K562 (cell line): ENCODE measurements around the gene FOXD2. TPM values are rescaled to one million over a fixed set of nuclear protein-coding genes. Genes with fewer than 3 reads are reported as not detected.

Experiments used
- ATAC-seq: fragments of 200-7000 bp; cut with Tn5 transposase; 3 replicates; pipeline ENCODE4 v1.9.1; 2020; ENCODE audit warnings: moderate library complexity
- BruUV-seq: library from RNA; stranded (reverse); fragments of 400-500 nt; replicated peaks from 2 replicates; lab custom pipeline; 2021; lab: Mats Ljungman, UMichigan
- CTCF ChIA-PET: fragments of 300-600 bp; formaldehyde crosslinking; extraction: SDS; loops from one replicate; lab custom pipeline; 2021; ENCODE audit warnings: low intra/inter-chr PET ratio; lab: Yijun Ruan, JAX
- POLR2A ChIA-PET: fragments of 300-600, 350-650 bp; sonication (Branson Sonifier 250); formaldehyde crosslinking; extraction: SDS; loops from one replicate; lab custom pipeline; 2021; ENCODE audit warnings: antibody characterized with exemption, inconsistent platforms; lab: Yijun Ruan, JAX
- DNase-seq, 4 experiments: peaks; one replicate each; pipeline versions ENCODE4 v3.0.0 to v3.0.0-alpha.2; 2011 to 2018; ENCODE audit warnings: low spot score in 3 of 4, mixed read lengths in 3 of 4; ENCODE audit errors: extremely low read depth in 1 of 4
- FAIRE-seq: peaks from 2 replicates; lab custom pipeline; 2011; peaks lifted over from hg19 to GRCh38; lab: Jason Lieb, UNC
- H2AFZ ChIP-seq: 2 replicates; pipeline ENCODE4 v1.6.0; 2011; ENCODE audit warnings: low read depth, low read length, control low read depth, inconsistent platforms
- H3K27ac ChIP-seq: fragments of 200-600 bp; 3 replicates; pipeline ENCODE4 v1.8.0; 2011; ENCODE audit warnings: low read depth, mild to moderate bottlenecking, control low read depth, inconsistent platforms, low read length, moderate library complexity, mixed read lengths; ENCODE audit errors: extremely low read depth
- H3K27me3 ChIP-seq, 2 experiments: fragments of 300-600 bp in 1 of 2; 2 replicates in 1 of 2; 3 replicates in 1 of 2; pipeline versions ENCODE4 v1.6.0 to v1.8.0; 2011; ENCODE audit warnings: inconsistent platforms in 2 of 2, low read length in 2 of 2, mild to moderate bottlenecking in 1 of 2, mixed read lengths in 1 of 2, moderate library complexity in 1 of 2; ENCODE audit not compliant: control insufficient read depth in 2 of 2, insufficient read depth in 2 of 2
- H3K36me3 ChIP-seq: fragments of 300-600 bp; 3 replicates; pipeline ENCODE4 v1.8.0; 2011; ENCODE audit warnings: mild to moderate bottlenecking, low read length, inconsistent platforms; ENCODE audit not compliant: control insufficient read depth, insufficient read depth
- H3K4me1 ChIP-seq, 2 experiments: fragments of 200-600 bp in 1 of 2; replicated peaks in 1 of 2; 2 replicates in 1 of 2; 3 replicates in 1 of 2; pipeline versions ENCODE4 v1.5.1 to v1.8.0; 2011; ENCODE audit warnings: inconsistent platforms in 2 of 2, low read length in 2 of 2, mild to moderate bottlenecking in 1 of 2, mixed read lengths in 1 of 2, moderate library complexity in 1 of 2; ENCODE audit not compliant: control insufficient read depth in 2 of 2, insufficient read depth in 2 of 2
- H3K4me2 ChIP-seq: 2 replicates; pipeline ENCODE4 v1.6.1; 2011; ENCODE audit warnings: low read length, control low read depth, inconsistent platforms, mixed read lengths; ENCODE audit not compliant: insufficient read depth
- H3K4me3 ChIP-seq: fragments of 200-600 bp; sonication (generic), shearing (Covaris generic); 2 replicates; pipeline ENCODE4 v1.5.1; 2016; ENCODE audit warnings: control low read depth, inconsistent platforms
- H3K79me2 ChIP-seq: fragments of 200-600 bp; 3 replicates; pipeline ENCODE4 v1.8.0; 2011; ENCODE audit warnings: low read length, inconsistent platforms; ENCODE audit not compliant: control insufficient read depth, insufficient read depth
- H3K9ac ChIP-seq, 2 experiments: 2 replicates each; pipeline versions ENCODE4 v1.6.0 to v1.6.1; 2011; ENCODE audit warnings: low read depth in 2 of 2, low read length in 2 of 2, control low read depth in 1 of 2, inconsistent platforms in 1 of 2, mild to moderate bottlenecking in 1 of 2, mixed read lengths in 1 of 2; ENCODE audit not compliant: insufficient read depth in 1 of 2
- H3K9me1 ChIP-seq: one replicate; pipeline ENCODE4 v1.6.0; 2011; ENCODE audit warnings: inconsistent platforms, mild to moderate bottlenecking, low read length, moderate library complexity; ENCODE audit not compliant: control insufficient read depth, insufficient read depth
- H3K9me3 ChIP-seq: replicated peaks from 2 replicates; pipeline ENCODE4 v1.5.1; 2011; ENCODE audit warnings: low read depth, low read length, inconsistent platforms; ENCODE audit not compliant: control insufficient read depth, insufficient read depth
- H4K20me1 ChIP-seq: replicated peaks from 2 replicates; pipeline ENCODE4 v1.6.1; 2011; ENCODE audit warnings: low read length, inconsistent platforms, mixed read lengths; ENCODE audit not compliant: control insufficient read depth, insufficient read depth
- ASH1L ChIP-seq: fragments of 450-650 bp; IDR thresholded peaks from 2 replicates; pipeline ENCODE4 v1.6.1; 2018; ENCODE audit warnings: borderline replicate concordance, mild to moderate bottlenecking, low read depth; ENCODE audit not compliant: partially characterized antibody
- C11orf30 ChIP-seq: fragments of 450-650 bp; IDR thresholded peaks from 2 replicates; pipeline ENCODE4 v1.6.1; 2016; ENCODE audit warnings: low read depth, mild to moderate bottlenecking
- E2F3 ChIP-seq: fragments of 250-450 bp; sonication (Bioruptor Pico); IDR thresholded peaks from 2 replicates; pipeline ENCODE4 v1.4.0; 2020; ENCODE audit warnings: mild to moderate bottlenecking
- HEY1 ChIP-seq: fragments of 250-450 bp; sonication (Bioruptor Pico); IDR thresholded peaks from 2 replicates; pipeline ENCODE4 v1.5.0; 2020; ENCODE audit warnings: mild to moderate bottlenecking, moderate library complexity, borderline replicate concordance
- MAFF ChIP-seq: IDR thresholded peaks from 2 replicates; pipeline ENCODE4 v1.6.1; 2012; ENCODE audit warnings: low read length, improper control_type of control experiment
- MAFG ChIP-seq: fragments of 450-650 bp; conservative IDR thresholded peaks from 2 replicates; pipeline ENCODE4 v1.6.1; 2016; ENCODE audit warnings: missing genetic modification characterization, missing compliant biosample characterization
- SMARCC2 ChIP-seq: fragments of 450-650 bp; IDR thresholded peaks from 2 replicates; pipeline ENCODE4 v1.6.1; 2017; ENCODE audit warnings: antibody characterized with exemption, moderate library complexity, mild to moderate bottlenecking, low read depth
- ZNF184 ChIP-seq: sonication (generic); formaldehyde crosslinking; IDR thresholded peaks from 2 replicates; pipeline ENCODE4 v1.5.0; 2020; ENCODE audit warnings: missing genetic modification reagents
- ZNF316 ChIP-seq: fragments of 450-650 bp; IDR thresholded peaks from 2 replicates; pipeline ENCODE4 v1.6.1; 2016
- WGBS: fragments of 100-300 bp; shearing (Covaris generic); methylation state at CpG from one replicate; pipeline ENCODE4 v1.1.6; 2016; ENCODE audit warnings: low coverage, mixed read lengths; ENCODE audit not compliant: insufficient coverage; ENCODE audit errors: missing lambda C conversion rate; 5-methylcytosine and 5-hydroxymethylcytosine counted together
- in situ Hi-C: fragments of 300-500 bp; cut with MboI; formaldehyde crosslinking; loops from 4 replicates; pipeline ENCODE4 v1.15.0; 2018; ENCODE audit warnings: inconsistent platforms, mixed read lengths
- intact Hi-C: fragments of 100-400 bp; cut with micrococcal nuclease; formaldehyde crosslinking; loops from 2 replicates; pipeline ENCODE4 v1.14.2; 2022
- polyA plus RNA-seq, 8 experiments: library from polyadenylated mRNA; depleted of rRNA in 4 of 8; stranded (reverse) in 5 of 8; unstranded in 3 of 8; fragments of >200 nt; fragmentation: Nextera tagmentation in 2 of 8; fragmentation: Illumina TruSeq in 1 of 8; extraction: Ambion mirVana in 2 of 8; extraction: Trizol in 1 of 8; gene quantifications; 2 replicates each; pipeline versions ENCODE4 v1.2.1 to v1.2.3, GENCODE V29; 2011 to 2014; ENCODE audit warnings: inconsistent platforms in 1 of 8, missing spikeins in 1 of 8
- total RNA-seq, 7 experiments: library from RNA; depleted of rRNA in 6 of 7; stranded (reverse); fragments of >200 nt in 6 of 7; fragmentation: Illumina TruSeq in 2 of 7; extraction: Trizol in 2 of 7; gene quantifications; 2 replicates each; pipeline versions ENCODE4 v1.2.1 to v1.2.3, GENCODE V29; 2011 to 2021; ENCODE audit warnings: low replicate concordance in 1 of 7
- TF ChIP-seq, protein P1 (sequence below), 3 experiments: fragments of 200-800 bp in 1 of 3; fragments of 250-450 bp in 1 of 3; fragments of 450-650 bp in 1 of 3; sonication (Bioruptor Pico) in 1 of 3; sonication (Bioruptor generic) in 1 of 3; formaldehyde crosslinking in 1 of 3; IDR thresholded peaks; 2 replicates each; pipeline versions ENCODE4 v1.6.1 to v1.8.0; 2016 to 2022; ENCODE audit warnings: mild to moderate bottlenecking in 2 of 3, missing genetic modification characterization in 2 of 3, missing compliant biosample characterization in 1 of 3, moderate library complexity in 1 of 3

The FOXD2 gene
- total and polyA plus RNA-seq, 9 of the 15 experiments (the other 6 are each of a cell fraction or from before 2014, with no cell fraction given): 0.06 to 1.2 (median 0.22) TPM

DNA sequence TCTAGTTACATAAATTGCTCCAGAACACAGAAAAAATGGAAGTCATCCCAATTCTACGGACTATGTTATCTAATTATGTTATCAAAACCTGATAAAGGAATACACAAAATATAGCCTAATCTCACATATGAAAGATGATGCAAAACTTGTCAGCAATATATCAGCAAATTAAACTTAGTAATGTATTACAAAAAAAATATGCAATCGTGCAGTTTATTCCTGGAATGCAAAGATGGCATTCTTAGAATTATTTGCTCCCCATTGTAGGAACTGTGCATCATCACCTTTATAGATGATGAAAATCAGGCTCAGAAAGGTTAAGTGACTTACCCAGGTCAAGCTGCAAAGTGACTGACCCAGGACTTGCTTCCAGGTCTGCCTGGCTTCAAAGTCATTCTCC, 14.0 kb upstream of the FOXD2 start:
- no peak overlapping the region for H3K9ac ChIP-seq
- H3K4me3 ChIP-seq: no peak overlapping the region
- POLR2A ChIA-PET: interaction anchor here (0.6 to 1.4 kb wide), 5 partner anchors 9 to 319 kb away, joined by 3 to 4 read pairs (median 3); no protein-coding TSS in a partner anchor
- no TSS peak for BruUV-seq
- in situ Hi-C loops (loop anchor here (10.0 kb wide), 1 partner anchor 249 kb away; no protein-coding TSS in a partner anchor), intact Hi-C loops (loop anchor here (1.0 kb wide), 2 partner anchors 36 to 245 kb away; no protein-coding TSS in a partner anchor)
- no peak overlapping the region for H3K27ac ChIP-seq
- no peaks in the 10 kb centered on the region for H3K9me1 ChIP-seq
- H3K27me3 ChIP-seq: peaks cover 22 to 37% of the 10 kb centered on the region in 2 experiments
- no peak overlapping the region for H2AFZ ChIP-seq
- ATAC-seq (no peak), FAIRE-seq (no peak), DNase-seq (no peak)
- TF ChIP-seq C11orf30 (peak; percentile 67), ZNF184 (CRISPR knock-in tag) (no peak), ASH1L (no peak), E2F3 (CRISPR knock-in tag) (no peak), SMARCC2 (no peak), MAFG (tag) (peak; percentile 64; the same call in 1 of the 2 replicates), HEY1 (CRISPR knock-in tag) (no peak), MAFF (peak; percentile 18; the same call in 1 of the 2 replicates), ZNF316 (peak; percentile 70)
- TF ChIP-seq, protein P1, sequence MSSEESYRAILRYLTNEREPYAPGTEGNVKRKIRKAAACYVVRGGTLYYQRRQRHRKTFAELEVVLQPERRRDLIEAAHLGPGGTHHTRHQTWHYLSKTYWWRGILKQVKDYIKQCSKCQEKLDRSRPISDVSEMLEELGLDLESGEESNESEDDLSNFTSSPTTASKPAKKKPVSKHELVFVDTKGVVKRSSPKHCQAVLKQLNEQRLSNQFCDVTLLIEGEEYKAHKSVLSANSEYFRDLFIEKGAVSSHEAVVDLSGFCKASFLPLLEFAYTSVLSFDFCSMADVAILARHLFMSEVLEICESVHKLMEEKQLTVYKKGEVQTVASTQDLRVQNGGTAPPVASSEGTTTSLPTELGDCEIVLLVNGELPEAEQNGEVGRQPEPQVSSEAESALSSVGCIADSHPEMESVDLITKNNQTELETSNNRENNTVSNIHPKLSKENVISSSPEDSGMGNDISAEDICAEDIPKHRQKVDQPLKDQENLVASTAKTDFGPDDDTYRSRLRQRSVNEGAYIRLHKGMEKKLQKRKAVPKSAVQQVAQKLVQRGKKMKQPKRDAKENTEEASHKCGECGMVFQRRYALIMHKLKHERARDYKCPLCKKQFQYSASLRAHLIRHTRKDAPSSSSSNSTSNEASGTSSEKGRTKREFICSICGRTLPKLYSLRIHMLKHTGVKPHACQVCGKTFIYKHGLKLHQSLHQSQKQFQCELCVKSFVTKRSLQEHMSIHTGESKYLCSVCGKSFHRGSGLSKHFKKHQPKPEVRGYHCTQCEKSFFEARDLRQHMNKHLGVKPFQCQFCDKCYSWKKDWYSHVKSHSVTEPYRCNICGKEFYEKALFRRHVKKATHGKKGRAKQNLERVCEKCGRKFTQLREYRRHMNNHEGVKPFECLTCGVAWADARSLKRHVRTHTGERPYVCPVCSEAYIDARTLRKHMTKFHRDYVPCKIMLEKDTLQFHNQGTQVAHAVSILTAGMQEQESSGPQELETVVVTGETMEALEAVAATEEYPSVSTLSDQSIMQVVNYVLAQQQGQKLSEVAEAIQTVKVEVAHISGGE (CRISPR knock-in tag; IDR thresholded peaks at IDR 0.05): no peak
- H3K9me3 ChIP-seq: no peaks in the 10 kb centered on the region
- H4K20me1 ChIP-seq: 0 out of 2 replicates have a peak, but pooled peaks cover 7% of the 10 kb centered on the region
- H3K4me1 ChIP-seq: no peaks in the 10 kb centered on the region; a peak in 1 of 5 replicates
- 2% methylated on average over 2 of the region's 2 CpGs for WGBS
- no peak overlapping the region for H3K4me2 ChIP-seq
- H3K79me2 ChIP-seq: no peaks in the 10 kb centered on the region
- CTCF ChIA-PET: interaction anchor here (1.6 to 3.8 kb wide), 3 partner anchors 35 to 245 kb away, joined by 6 to 23 read pairs (median 17); no protein-coding TSS in a partner anchor
- H3K36me3 ChIP-seq: no peaks in the 10 kb centered on the region
